Measurements from ENCODE around the gene PFN3. TPM values are rescaled to one million over a fixed set of nuclear protein-coding genes. Genes with fewer than 3 reads are reported as not detected.
A peak's percentile ranks its signal among the peaks of the same experiment; 100 is the strongest.

Gene PFN3
- total RNA-seq, 2 experiments from 2014 or later: not detected

DNA sequence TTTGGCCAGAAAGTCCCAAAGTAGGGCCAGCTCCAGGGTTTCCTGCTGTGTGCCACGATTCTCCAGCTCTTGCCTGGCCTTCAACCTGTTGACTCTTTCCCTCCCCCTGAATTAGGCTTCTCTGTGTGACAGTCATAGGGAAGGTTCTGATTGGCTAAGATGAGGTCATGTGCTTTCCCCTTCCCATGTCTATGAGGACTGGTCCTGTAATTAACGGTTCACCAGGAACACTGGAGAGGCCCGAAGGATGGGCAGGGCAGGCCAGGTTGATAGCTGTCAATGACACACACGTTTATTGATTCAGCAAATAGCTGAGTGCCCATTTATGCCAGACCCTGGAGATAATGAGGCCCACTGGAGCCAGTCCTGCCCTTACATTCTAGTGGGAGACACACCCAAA, 37.2 kb upstream of the PFN3 start:
- no peaks in the 10 kb centered on the region for H3K9me3 ChIP-seq (ENCODE audit: low read length)
- peaks cover 91% of the 10 kb centered on the region for H3K36me3 ChIP-seq (ENCODE audit: insufficient read depth, low read length)
- no peak for DNase-seq (ENCODE audit: low spot score)
- no peaks in the 10 kb centered on the region for H3K9me2 ChIP-seq (ENCODE audit: insufficient read depth, low read length)
- ChIA-PET CTCF (ENCODE audit: unreplicated experiment) (no interaction called here), POLR2A (no interaction called here)
- no peak overlapping the region for H3K4me3 ChIP-seq (ENCODE audit: low read depth, low read length, poor library complexity, severe bottlenecking)
- H3K79me2 ChIP-seq (ENCODE audit: insufficient read depth, low read depth, low read length): no peaks in the 10 kb centered on the region
- TF ChIP-seq, protein P1, sequence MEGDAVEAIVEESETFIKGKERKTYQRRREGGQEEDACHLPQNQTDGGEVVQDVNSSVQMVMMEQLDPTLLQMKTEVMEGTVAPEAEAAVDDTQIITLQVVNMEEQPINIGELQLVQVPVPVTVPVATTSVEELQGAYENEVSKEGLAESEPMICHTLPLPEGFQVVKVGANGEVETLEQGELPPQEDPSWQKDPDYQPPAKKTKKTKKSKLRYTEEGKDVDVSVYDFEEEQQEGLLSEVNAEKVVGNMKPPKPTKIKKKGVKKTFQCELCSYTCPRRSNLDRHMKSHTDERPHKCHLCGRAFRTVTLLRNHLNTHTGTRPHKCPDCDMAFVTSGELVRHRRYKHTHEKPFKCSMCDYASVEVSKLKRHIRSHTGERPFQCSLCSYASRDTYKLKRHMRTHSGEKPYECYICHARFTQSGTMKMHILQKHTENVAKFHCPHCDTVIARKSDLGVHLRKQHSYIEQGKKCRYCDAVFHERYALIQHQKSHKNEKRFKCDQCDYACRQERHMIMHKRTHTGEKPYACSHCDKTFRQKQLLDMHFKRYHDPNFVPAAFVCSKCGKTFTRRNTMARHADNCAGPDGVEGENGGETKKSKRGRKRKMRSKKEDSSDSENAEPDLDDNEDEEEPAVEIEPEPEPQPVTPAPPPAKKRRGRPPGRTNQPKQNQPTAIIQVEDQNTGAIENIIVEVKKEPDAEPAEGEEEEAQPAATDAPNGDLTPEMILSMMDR (conservative IDR thresholded peaks at IDR 0.05; ENCODE audit: low read length): no peak
- no peak for TF ChIP-seq EZH2phosphoT487 (IDR thresholded peaks at IDR 0.05; ENCODE audit: borderline replicate concordance, low read depth, low read length)
- intact Hi-C loops (cut with micrococcal nuclease; ENCODE audit: unreplicated experiment): no loop called here
- no peak overlapping the region for H3K4me2 ChIP-seq (ENCODE audit: low read length)
- H2AFZ ChIP-seq (ENCODE audit: low read length): no peak overlapping the region
- no peaks in the 10 kb centered on the region for H3K4me1 ChIP-seq (ENCODE audit: insufficient read depth, low read length, poor library complexity, severe bottlenecking)
- peaks cover 3% of the 10 kb centered on the region; the same call in 1 of the 2 replicates for H4K20me1 ChIP-seq (ENCODE audit: insufficient read depth, low read length)
- no peak overlapping the region for H3K27ac ChIP-seq (ENCODE audit: low read depth, low read length, poor library complexity, severe bottlenecking)
- BruUV-seq (replicated peaks): TSS peak; percentile 27

DNA sequence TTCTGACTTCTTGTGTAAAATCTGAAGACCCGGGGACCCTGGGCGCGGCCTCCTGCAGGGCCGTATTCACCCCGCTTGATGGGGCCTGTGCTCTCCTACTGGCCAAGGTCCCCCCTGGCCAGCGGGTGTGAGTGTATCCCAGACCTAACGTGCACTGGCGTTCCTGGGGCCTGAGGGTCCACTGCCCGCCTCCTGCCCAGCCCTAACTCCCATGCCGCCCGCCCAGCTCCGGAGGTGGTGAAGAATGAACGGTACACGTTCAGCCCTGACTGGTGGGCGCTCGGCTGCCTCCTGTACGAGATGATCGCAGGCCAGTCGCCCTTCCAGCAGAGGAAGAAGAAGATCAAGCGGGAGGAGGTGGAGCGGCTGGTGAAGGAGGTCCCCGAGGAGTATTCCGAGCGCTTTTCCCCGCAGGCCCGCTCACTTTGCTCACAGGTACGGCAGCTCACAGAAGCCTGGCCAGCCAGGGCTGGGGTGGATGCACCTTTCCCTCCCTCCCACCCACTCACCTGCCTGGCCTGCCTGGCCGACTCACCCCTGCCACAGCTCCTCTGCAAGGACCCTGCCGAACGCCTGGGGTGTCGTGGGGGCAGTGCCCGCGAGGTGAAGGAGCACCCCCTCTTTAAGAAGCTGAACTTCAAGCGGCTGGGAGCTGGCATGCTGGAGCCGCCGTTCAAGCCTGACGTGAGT, 35.5 kb upstream of the PFN3 start:
- Histone ChIP-seq H3K4me1 (ENCODE audit: insufficient read depth, low read length, poor library complexity, severe bottlenecking) (peaks cover 16% of the 10 kb centered on the region), H3K9me2 (ENCODE audit: insufficient read depth, low read length) (no peaks in the 10 kb centered on the region), H3K36me3 (ENCODE audit: insufficient read depth, low read length) (peaks cover 85% of the 10 kb centered on the region), H3K79me2 (ENCODE audit: insufficient read depth, low read depth, low read length) (no peaks in the 10 kb centered on the region), H2AFZ (ENCODE audit: low read length) (no peak overlapping the region), H3K4me3 (ENCODE audit: low read depth, low read length, poor library complexity, severe bottlenecking) (no peak overlapping the region), H3K4me2 (ENCODE audit: low read length) (no peak overlapping the region), H3K27ac (ENCODE audit: low read depth, low read length, poor library complexity, severe bottlenecking) (no peak overlapping the region), H3K9me3 (ENCODE audit: low read length) (no peaks in the 10 kb centered on the region), H4K20me1 (ENCODE audit: insufficient read depth, low read length) (peaks cover 9% of the 10 kb centered on the region)
- ChIA-PET POLR2A (no interaction called here), CTCF (ENCODE audit: unreplicated experiment) (no interaction called here)
- intact Hi-C loops (cut with micrococcal nuclease; ENCODE audit: unreplicated experiment): no loop called here
- no TSS peak for BruUV-seq (replicated peaks)
- TF ChIP-seq, protein P1 (conservative IDR thresholded peaks at IDR 0.05; ENCODE audit: low read length): no peak
- TF ChIP-seq EZH2phosphoT487 (IDR thresholded peaks at IDR 0.05; ENCODE audit: borderline replicate concordance, low read depth, low read length): no peak
- no peak for DNase-seq (ENCODE audit: low spot score)

DNA sequence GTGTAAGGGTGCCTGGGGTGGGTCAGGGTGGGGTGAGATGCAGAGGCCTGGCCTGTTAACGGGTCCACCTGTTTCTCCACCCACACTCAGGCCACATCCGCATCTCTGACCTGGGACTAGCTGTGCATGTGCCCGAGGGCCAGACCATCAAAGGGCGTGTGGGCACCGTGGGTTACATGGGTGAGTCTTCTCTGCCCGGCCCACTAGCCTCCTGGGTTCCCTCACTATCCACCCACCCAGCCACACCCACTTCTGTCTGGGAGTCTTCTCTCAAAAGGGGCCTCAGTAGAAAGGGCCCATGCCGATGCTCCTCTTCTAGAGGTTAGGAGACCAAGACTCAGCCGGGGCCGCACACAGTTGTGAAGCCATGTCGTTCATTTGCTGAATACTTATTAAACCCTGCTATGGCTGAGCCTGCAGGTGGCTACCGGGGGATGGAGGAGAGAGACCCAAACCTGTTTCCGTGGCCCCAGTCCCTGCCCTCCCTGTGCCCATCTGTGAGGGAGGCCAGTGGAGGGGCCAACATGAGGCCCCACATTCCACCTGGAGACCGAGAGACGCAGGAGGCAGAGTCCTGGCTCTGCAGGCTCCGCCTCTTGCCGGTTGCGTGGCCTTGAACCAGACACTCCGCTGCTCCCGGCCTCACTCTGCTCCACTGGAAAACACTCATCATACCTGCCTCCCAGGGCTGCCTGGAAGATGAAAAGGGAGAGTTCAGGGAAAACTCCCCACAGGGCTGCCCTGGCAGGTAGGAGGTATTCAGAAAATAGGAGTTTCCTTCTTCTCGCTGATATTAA, 34.7 kb upstream of the PFN3 start:
- peaks cover under 1% of the 10 kb centered on the region; the same call in 1 of the 2 replicates for H3K79me2 ChIP-seq (ENCODE audit: insufficient read depth, low read depth, low read length)
- DNase-seq (ENCODE audit: low spot score): no peak
- H3K4me2 ChIP-seq (ENCODE audit: low read length): no peak overlapping the region
- peaks cover 77% of the 10 kb centered on the region for H3K36me3 ChIP-seq (ENCODE audit: insufficient read depth, low read length)
- CTCF ChIA-PET (ENCODE audit: unreplicated experiment): no interaction called here
- POLR2A ChIA-PET: no interaction called here
- no peak overlapping the region for H3K4me3 ChIP-seq (ENCODE audit: low read depth, low read length, poor library complexity, severe bottlenecking)
- no peaks in the 10 kb centered on the region for H3K9me2 ChIP-seq (ENCODE audit: insufficient read depth, low read length)
- H4K20me1 ChIP-seq (ENCODE audit: insufficient read depth, low read length): peaks cover 9% of the 10 kb centered on the region
- intact Hi-C loops (cut with micrococcal nuclease; ENCODE audit: unreplicated experiment): no loop called here
- TF ChIP-seq EZH2phosphoT487 (IDR thresholded peaks at IDR 0.05; ENCODE audit: borderline replicate concordance, low read depth, low read length): no peak
- TF ChIP-seq, protein P1 (conservative IDR thresholded peaks at IDR 0.05; ENCODE audit: low read length): no peak
- peaks cover 25% of the 10 kb centered on the region for H3K4me1 ChIP-seq (ENCODE audit: insufficient read depth, low read length, poor library complexity, severe bottlenecking)
- no peak overlapping the region for H3K27ac ChIP-seq (ENCODE audit: low read depth, low read length, poor library complexity, severe bottlenecking)
- no peaks in the 10 kb centered on the region for H3K9me3 ChIP-seq (ENCODE audit: low read length)
- no peak overlapping the region for H2AFZ ChIP-seq (ENCODE audit: low read length)
- no TSS peak for BruUV-seq (replicated peaks)
